Peyer's patch (tissue), 4 donors: Measurements from ENCODE around the gene CLDN10. TPM values are rescaled to one million over a fixed set of nuclear protein-coding genes. Genes with fewer than 3 reads are reported as not detected.

Experiments
- DNase-seq, 3 donors: peaks; one replicate each; pipeline ENCODE4 v3.0.0-alpha.2; 2017 to 2019
- H3K27ac ChIP-seq, 4 donors: fragments of 200-600 bp; sonication (generic); one replicate each; pipeline ENCODE4 v1.5.1; 2016 to 2019
- H3K27me3 ChIP-seq, 2 donors: fragments of 200-600 bp; sonication (generic); one replicate each; pipeline ENCODE4 v1.5.1; 2019
- H3K36me3 ChIP-seq, 3 donors: fragments of 200-600 bp; sonication (generic); one replicate each; pipeline ENCODE4 v1.5.1; 2016 to 2019
- H3K4me1 ChIP-seq, 4 donors: fragments of 200-600 bp; sonication (generic); one replicate each; pipeline ENCODE4 v1.5.1; 2016 to 2019
- H3K4me3 ChIP-seq, 4 donors: fragments of 200-600 bp; sonication (generic); 1 replicate in 3 of 4; 2 replicates in 1 of 4; pipeline ENCODE4 v1.5.1; 2016 to 2019; ENCODE audit warnings: mild to moderate bottlenecking in 1 of 4
- H3K9me3 ChIP-seq, 4 donors: fragments of 200-600 bp; sonication (generic); one replicate each; pipeline ENCODE4 v1.5.1; 2016 to 2019; ENCODE audit warnings: mild to moderate bottlenecking in 1 of 4
- POLR2A ChIP-seq, 2 donors: fragments of 450-650 bp; IDR thresholded peaks; one replicate each; pipeline ENCODE4 v1.5.1; 2017; ENCODE audit warnings: antibody characterized with exemption in 2 of 2, mild to moderate bottlenecking in 2 of 2, moderate library complexity in 2 of 2
- total RNA-seq, 4 donors: library from RNA; depleted of rRNA; stranded (reverse); fragments of >200 nt; gene quantifications; one replicate each; pipeline ENCODE4 v1.1.0, GENCODE V29; 2016
- TF ChIP-seq, protein P1 (sequence below), 6 experiments: fragments of 450-650 bp in 4 of 6; fragments of 200-600 bp in 2 of 6; sonication (generic) in 1 of 6; IDR thresholded peaks; one replicate each; pipeline ENCODE4 v1.5.1; 2017 to 2019; ENCODE audit warnings: antibody characterized with exemption in 6 of 6, mild to moderate bottlenecking in 3 of 6, moderate library complexity in 1 of 6

CLDN10 gene, protein sequence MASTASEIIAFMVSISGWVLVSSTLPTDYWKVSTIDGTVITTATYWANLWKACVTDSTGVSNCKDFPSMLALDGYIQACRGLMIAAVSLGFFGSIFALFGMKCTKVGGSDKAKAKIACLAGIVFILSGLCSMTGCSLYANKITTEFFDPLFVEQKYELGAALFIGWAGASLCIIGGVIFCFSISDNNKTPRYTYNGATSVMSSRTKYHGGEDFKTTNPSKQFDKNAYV
- under 1 TPM in 1 of 4 donors, not detected in 3; 0.57 TPM for total RNA-seq

DNA sequence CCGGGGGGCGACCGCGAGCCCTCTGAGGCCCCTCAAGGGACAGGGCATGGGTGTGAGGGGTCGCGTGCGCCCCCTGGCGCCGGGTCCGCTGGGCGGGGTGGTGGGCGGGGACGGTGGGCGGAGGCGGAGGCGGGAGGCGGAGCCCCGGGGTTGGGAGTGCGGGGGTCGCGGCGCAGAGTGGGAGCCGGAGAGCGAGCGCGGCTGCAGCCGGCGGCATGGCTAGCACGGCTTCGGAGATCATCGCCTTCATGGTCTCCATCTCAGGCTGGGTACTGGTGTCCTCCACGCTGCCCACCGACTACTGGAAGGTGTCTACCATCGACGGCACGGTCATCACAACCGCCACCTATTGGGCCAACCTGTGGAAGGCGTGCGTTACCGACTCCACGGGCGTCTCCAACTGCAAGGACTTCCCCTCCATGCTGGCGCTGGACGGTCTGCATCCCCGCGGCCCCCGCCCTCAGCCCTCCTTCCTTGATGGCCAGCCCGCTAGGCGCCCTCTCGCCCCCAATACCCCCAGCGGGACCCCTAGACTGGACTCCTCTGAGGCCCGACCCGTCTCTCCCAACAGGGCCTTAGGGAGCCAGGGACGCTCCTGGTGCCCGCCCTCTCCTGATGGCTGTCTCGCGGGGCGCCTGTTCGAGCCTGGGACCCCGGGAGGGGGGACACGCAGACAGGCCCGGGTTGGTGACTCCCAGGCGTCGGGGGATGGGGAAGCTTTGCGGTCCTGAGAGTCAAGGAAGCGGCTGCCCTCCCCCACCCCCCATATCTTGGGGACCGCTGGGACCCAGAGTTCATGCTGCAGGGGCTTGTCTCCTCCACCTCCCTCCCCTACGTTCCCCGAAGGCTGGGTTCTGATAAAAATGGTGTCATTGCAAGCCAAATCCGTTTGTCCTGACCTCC is at the start of gene CLDN10:
CLDN10 (plus strand) TSS at position 182 of the 903 bp plus-strand sequence; CDS start at position 216, 34 bp downstream.
- peaks cover 0 to 5% (median 0%) of the 10 kb centered on the region in 4 donors for H3K4me1 ChIP-seq
- H3K36me3 ChIP-seq, result no peaks in the 10 kb centered on the region
- H3K27ac ChIP-seq, result no peak within 1 kb of the TSS
- TF ChIP-seq, protein P1, sequence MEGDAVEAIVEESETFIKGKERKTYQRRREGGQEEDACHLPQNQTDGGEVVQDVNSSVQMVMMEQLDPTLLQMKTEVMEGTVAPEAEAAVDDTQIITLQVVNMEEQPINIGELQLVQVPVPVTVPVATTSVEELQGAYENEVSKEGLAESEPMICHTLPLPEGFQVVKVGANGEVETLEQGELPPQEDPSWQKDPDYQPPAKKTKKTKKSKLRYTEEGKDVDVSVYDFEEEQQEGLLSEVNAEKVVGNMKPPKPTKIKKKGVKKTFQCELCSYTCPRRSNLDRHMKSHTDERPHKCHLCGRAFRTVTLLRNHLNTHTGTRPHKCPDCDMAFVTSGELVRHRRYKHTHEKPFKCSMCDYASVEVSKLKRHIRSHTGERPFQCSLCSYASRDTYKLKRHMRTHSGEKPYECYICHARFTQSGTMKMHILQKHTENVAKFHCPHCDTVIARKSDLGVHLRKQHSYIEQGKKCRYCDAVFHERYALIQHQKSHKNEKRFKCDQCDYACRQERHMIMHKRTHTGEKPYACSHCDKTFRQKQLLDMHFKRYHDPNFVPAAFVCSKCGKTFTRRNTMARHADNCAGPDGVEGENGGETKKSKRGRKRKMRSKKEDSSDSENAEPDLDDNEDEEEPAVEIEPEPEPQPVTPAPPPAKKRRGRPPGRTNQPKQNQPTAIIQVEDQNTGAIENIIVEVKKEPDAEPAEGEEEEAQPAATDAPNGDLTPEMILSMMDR (IDR thresholded peaks at IDR 0.05), result no peak
- TF ChIP-seq POLR2A (IDR thresholded peaks at IDR 0.05), result no peak
- DNase-seq, result no peak
- H3K4me3 ChIP-seq, result no peak within 1 kb of the TSS
- H3K27me3 ChIP-seq, result peaks cover 0 to 24% of the 10 kb centered on the region in 2 donors
- no peaks in the 10 kb centered on the region for H3K9me3 ChIP-seq

DNA sequence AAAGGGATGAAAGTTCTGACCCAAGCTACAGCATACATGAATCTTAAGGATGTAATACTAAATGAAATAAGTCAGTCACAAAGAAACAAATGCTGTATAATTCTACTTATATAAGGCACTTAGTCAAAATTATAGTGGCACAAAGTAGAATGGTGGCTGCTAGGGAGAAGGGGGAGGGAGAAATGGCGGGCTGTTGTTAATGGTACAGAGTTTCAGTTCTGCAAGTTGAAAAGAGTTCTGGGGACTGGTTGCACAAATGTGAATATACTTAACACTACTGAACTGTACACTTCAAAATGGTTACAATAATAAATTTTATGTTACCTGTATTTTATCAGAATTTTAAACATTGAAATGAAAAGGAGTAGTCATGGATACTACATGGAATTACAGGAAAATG is 48.9 kb upstream of the CLDN10 start:
- Histone ChIP-seq H3K27ac (no peak overlapping the region), H3K27me3 (no peaks in the 10 kb centered on the region), H3K36me3 (no peaks in the 10 kb centered on the region), H3K4me3 (no peak overlapping the region), H3K9me3 (no peaks in the 10 kb centered on the region), H3K4me1 (no peaks in the 10 kb centered on the region)
- TF ChIP-seq POLR2A (IDR thresholded peaks at IDR 0.05), result no peak
- TF ChIP-seq, protein P1 (IDR thresholded peaks at IDR 0.05), result no peak
- DNase-seq, result no peak

DNA sequence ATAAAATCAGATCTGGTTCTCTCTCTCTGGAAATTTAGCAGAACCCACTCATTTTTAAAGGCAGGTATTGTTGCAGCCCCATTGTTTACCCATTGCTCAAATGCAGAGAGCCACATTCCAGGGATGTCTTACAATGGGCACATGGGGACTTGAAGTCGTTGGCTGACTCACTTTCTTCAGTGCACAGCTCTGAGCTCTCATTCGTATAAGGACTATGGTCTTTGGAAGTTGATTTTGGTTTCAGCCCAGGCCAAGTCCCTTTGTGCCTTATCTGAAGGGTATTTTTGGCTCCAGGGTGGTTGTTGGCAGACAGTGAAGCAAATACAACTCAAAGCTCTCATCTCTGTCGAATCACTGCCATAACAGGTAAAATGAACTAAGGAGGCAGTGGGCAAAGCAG is 47.3 kb upstream of the CLDN10 start:
- Histone ChIP-seq H3K4me3 (no peak overlapping the region), H3K9me3 (no peaks in the 10 kb centered on the region), H3K4me1 (no peaks in the 10 kb centered on the region), H3K36me3 (no peaks in the 10 kb centered on the region), H3K27me3 (no peaks in the 10 kb centered on the region), H3K27ac (no peak overlapping the region)
- no peak for DNase-seq
- no peak for TF ChIP-seq POLR2A (IDR thresholded peaks at IDR 0.05)
- TF ChIP-seq, protein P1 (IDR thresholded peaks at IDR 0.05), result no peak

DNA sequence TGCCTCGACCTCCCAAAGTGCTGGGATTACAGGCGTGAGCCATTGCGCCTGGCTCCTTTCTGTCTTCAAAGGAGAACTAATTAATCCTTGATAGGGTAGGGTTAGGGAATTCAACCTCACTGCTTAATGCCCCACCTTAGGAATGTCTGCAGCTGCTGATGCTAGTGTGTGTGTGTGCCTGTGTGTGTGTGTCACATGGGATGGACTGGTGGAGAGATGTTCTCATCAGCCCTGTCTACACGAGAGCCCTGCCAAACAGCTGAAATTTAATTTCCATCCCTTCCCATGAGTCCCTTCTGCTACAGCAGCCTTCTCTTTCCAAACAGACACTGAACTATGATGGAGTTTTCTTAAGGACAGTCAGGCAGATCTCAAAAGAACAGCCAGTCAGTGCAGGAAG is 46.5 kb upstream of the CLDN10 start:
- TF ChIP-seq, protein P1 (IDR thresholded peaks at IDR 0.05), result no peak
- TF ChIP-seq POLR2A (IDR thresholded peaks at IDR 0.05), result no peak
- Histone ChIP-seq H3K27me3 (no peaks in the 10 kb centered on the region), H3K27ac (no peak overlapping the region), H3K36me3 (no peaks in the 10 kb centered on the region), H3K4me1 (no peaks in the 10 kb centered on the region), H3K9me3 (no peaks in the 10 kb centered on the region), H3K4me3 (no peak overlapping the region)
- no peak for DNase-seq

DNA sequence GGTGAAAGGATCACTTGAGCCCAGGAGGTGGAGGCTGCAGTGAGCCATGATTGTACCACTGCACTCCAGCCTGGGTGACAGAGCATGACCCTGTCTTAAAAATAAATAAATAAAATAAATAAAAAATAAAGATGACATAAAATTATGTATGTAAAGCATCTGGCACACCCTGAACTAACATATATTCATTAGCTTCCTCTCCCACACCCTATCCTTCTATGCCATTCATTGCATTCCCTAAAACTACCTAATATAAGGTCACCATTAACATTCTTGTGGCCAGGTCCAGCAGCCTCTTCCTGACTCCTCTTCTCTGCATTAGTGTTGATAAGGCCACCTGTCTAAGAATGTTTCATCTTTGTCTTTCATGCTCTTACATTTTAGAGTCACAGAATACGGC is 44.5 kb upstream of the CLDN10 start:
- no peak overlapping the region for H3K4me3 ChIP-seq
- TF ChIP-seq POLR2A (IDR thresholded peaks at IDR 0.05), result no peak
- TF ChIP-seq, protein P1 (IDR thresholded peaks at IDR 0.05), result no peak
- no peak overlapping the region for H3K27ac ChIP-seq
- no peaks in the 10 kb centered on the region for H3K36me3 ChIP-seq
- DNase-seq, result no peak
- no peaks in the 10 kb centered on the region for H3K27me3 ChIP-seq
- no peaks in the 10 kb centered on the region for H3K4me1 ChIP-seq
- H3K9me3 ChIP-seq, result no peaks in the 10 kb centered on the region
